Measurements from ENCODE around the gene PLEKHA7. TPM values are rescaled to one million over a fixed set of nuclear protein-coding genes. Genes with fewer than 3 reads are reported as not detected.
"Not testable (repeated sequence)": the region's sequence is repeated elsewhere in the genome, so short reads cannot be mapped to it uniquely, and the experiment has no call there.

The PLEKHA7 gene
- total RNA-seq, 1 experiment from 2014 or later = 0.75 TPM

DNA sequence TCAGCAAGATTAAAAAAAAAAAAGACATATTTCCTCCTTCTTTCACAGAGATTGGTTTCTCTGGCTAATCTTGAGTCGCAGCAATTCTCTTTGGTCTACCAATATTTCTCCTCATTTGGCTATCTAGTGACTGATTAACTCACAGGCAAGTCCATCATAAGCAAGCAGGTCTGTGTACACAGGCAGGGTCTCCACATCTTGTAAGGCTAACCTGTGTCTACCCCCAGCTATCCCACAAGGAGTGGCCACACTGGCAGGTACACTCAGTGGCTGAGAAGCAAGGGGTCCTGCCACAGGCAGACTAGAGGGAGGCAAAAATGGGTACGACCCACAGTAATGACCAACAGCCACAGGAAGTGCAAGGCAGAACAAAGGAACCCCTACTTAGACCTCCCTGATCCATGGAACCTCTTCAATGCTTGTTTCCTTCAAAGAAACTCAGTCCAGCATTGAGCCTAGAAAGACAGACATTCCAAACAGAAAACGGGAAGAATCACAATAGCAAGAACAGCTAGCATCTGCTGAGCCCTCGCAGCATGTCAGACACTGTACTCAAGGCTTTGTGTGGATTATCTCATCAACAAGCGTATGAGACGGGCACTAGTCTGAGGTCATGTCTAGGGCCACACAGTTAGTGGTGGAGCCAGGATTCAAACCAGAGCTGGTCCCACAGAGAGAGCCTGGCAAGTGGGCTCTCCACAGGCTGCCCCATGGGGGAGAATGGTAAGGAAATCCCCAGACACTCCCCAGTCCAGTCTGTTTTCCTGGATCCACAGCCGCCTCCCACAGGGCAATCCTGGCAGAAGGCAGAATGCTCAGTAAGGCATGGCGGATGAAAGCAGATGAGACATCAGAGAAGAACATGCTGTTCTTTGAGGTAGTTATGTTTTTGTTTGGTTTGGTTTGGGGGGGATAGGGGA lies 34.3 kb downstream of the PLEKHA7 start:
- no peak for DNase-seq (ENCODE audit: low spot score)

DNA sequence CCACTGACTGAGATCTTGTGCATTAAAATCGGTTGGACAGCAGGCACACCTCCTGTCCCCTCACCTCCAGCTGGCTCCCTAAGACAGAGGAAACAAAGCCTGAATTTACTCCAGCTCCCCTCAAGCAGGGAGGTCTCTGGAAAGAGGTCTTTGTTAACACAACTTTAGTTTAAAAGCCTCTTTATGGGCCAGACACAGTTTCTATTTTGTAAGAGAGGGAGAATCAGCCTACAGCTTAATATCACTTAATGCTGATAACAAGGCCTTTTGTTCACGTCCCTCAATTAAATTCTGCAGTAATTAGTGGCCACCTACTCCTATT lies 36.3 kb downstream of the PLEKHA7 start:
- no peak for DNase-seq (ENCODE audit: low spot score)

DNA sequence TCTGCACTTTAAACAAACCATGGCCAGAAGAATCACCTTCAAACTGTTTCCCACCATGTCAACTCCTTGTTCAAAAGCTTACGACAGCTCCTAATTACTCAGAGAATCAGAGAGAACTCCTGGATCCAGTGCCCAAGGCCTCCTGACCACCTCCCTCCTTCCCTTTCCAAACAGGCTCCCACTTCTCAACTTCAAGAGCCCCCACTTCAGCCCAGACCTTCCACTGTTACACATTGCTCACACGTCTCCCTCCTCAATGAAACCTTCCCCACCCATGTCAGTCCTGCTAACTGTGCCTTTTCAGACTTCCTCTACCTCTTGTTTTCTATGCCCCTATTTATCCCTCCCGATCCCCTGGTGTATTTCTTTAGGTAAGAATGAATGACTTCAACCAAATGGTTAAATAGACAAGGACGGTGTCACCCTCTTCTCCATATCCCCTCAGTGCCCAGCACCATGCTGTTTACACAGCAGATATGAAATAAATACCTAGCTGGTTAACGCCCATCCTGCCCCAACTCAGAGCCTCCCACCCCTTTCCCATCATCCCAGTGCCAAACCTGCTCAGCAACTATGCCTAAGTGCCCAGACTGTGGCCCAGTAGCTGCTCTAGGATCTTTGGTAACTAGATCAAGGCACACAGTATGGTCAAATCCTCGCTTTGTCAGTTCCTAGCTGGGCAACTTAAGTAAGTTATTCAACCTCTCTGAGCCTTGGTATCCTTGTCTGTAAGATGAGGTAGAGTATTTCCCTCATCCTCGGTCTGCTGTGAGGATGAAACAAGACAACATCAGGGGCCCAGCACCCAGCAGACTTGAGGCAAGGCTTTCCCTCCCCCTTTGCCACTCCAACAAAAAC lies 36.8 kb downstream of the PLEKHA7 start:
- DNase-seq (ENCODE audit: low spot score) = no peak

DNA sequence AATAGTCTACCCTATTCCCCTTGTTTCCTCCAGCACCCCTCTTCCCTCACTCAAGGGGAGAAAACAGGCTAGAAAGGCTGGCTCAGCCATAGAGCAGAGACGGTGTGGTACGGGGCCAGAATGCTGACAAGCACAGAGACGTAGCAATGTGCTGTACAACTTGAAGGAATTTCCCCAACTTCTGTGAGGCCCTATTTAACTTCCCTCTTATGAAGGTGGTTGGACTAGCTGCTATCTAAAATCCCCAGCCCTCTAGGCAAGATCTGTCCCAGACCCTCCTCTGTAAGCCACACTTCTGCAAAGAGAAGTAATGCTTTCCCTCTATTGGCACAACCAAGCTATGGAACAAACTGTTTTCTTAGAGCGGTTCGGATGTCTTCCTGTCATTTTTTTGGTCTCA lies 37.8 kb downstream of the PLEKHA7 start:
- DNase-seq (ENCODE audit: low spot score) = no peak

DNA sequence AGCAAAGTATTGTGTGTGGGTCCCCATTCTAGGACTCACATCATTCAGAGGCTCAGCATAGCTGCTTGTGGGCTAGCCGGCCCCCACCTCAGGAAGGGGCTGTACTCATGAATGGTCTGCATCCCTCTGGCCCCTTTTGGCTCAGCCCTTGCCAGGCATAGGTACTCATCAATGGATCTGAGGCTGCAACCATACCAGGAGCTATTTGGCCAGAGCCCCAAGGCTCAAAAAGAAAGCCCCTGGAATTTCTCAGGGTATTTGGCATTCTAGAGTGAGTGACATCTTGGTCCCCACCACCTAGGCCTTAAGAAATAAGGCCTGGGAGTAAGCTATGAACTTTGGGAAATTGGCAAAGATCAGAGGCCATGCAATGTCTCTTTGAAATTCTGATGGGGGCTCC lies 38.3 kb downstream of the PLEKHA7 start:
- DNase-seq (ENCODE audit: low spot score) = no peak

DNA sequence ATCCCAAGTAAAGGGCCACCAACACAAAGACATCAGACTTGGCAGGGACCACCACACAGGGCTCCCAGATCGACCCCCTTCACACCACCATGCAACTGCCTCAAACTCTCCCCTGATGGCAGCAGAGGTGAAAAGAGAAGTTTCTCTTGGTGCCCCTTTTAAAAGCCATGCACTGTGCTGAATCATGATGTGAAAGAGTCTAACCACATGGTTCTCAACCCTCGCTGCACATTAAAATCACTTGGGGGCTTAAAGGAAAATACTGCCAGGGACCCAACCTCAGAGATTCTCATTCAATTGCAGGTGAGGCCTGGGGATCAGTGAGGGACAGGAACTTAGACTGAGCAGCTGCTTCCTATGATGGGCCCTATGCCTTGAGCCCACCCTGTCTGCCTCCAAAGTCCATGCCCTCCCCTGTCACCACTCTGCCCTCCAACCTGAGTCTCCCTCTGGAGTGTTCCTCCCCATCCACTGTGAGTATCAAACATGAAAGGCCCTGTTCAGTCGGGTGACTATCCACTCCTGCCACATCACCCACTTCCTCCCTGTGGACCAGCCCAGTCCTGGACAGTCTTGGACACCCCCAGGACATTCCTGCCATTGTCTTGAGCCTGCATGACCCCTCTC lies 40.8 kb downstream of the PLEKHA7 start:
- no peak for DNase-seq (ENCODE audit: low spot score)

DNA sequence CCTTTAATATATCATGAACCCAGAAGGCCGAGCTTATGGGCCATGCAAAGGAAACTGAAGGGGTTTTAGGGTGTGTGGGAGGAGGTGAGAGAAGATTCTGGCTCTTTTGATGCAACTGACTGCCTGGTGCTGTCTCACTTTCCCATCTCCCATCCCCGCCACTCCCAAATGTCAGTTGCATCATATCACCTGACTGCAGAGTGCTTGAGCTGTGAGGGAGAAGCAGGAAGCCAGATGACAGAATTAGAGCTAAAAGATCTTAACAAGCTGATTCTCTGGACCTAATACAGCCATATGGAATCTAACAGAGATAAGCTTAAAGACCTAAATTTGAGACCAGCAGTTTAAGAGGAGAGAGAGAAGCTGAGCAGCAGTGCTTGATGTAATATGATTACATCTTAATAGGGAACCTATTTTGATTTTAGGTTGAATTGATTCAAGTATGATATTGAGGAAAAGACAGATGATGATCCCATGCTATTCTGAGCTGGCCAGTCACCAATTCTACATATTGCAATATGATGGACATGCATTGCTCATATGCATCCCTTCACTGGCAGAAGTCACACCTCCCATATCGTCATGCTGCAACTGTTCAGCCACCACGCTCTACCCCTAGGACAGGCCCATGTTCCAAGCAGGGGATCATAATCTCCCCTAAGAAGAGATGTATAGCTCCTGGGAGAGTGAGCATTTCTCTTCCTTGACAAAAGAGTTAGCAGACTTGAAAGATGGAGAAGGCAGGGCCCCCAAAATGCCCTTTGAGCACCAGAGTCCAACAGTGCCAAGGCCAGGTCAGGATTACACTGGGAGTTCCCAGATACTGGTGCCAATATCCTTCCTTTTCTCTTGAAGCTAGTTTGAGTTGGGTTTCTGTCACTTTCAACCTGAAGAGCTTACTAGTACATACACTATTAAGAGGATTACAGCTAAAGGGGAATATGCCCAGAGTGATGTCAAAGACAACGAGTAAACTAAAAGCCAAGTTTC lies 44.9 kb downstream of the PLEKHA7 start:
- no peak for DNase-seq (ENCODE audit: low spot score)

DNA sequence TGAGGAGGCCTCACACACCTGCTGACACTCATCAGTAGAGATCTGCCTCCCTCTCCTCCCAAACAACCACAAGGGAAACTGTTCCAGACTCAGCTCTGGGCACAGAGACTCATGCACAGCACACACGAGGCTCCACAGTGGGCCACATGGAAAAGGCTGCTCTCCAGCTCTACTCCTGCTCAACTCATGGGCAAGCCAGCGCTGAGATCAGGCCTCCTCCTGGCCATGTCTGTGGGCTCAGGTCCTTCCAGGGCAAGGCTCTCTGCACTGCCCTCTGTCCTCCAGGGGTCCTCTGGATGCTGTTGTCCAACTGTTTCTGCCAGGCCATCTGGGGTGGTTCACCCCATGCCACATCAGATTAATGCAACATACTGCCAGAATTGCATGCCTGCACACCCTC lies 46.0 kb downstream of the PLEKHA7 start:
- no peak for DNase-seq (ENCODE audit: low spot score)

DNA sequence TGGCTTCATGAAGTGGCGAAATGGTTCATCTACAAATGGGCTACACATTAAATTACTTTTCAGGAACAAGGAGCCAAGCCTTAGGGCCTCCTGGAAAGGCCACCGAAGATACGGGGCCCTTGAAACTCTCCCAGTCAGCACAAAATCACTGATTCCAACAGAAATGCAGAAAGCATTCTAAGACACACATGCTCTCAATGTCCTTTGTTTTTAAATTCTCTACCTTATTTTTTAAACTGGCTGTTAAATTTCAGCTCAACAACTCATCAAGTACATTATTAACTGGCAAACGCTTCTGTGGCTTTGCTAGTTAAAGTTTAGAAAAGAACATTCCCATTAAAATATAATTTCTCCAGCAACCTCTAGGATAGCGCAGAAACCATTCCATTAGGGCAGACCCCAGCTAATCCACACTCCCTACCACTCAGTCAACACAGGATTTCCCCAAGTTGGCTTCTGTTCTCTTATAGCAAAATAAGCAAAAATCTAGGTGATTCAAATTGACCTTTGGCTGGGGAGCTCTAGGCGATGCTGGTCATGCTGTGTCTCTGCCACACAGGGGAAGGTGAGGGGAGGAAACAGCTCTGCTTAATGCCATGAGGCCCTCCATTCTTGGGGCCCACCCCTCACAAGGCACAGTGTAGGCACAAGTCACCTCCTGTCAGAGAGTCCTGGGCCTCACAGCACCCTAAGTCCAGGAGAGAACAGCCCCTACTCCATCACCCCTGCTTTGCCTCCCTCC lies 47.1 kb downstream of the PLEKHA7 start:
- DNase-seq (ENCODE audit: low spot score) = no peak

DNA sequence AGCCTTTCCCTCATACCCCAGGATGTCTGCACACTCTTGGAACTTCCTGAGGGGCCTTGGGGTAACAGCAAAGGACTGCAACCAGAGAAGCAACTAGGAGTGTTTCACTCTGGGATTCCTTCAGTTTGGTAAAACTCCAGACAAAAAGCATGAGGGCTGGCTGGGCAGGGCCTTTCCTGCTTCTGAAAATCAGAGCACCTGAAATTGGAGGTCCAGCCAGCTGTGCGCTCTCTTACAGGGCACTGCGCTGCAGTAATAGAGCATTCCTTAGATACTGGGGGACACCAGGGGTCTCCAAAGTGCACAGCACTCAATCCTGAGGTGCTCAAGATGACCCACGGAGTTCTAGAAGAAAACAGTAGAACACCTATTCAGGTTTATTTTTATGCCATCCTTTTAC lies 49.7 kb downstream of the PLEKHA7 start:
- no peak for DNase-seq (ENCODE audit: low spot score)

DNA sequence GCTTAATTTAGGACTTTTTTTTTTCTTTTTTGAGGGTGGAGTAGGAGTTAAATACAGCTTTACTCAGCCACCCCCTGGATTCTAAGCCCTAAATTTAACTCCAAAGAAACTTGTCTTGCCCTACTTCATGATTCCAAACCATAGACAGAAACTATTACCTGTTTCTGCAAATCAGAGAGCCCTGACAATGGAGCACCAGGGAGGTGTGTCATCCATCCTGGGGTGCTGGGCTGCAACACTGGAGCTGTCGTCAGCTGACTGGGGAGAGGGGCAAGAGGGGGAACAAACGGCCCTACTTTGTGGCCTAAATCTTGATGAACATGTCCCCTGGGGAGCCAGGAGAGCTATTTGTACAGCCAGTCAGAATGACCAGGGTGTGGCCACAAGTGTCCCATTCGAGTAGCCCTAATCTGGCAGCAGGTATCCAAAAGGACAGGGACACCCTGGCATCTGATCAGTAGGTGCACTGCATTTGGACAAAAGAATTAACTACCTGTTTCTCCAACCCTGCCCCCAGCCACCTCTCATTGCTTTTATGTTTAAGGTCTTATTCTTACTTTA lies 50.8 kb downstream of the PLEKHA7 start:
- no peak for DNase-seq (ENCODE audit: low spot score)

DNA sequence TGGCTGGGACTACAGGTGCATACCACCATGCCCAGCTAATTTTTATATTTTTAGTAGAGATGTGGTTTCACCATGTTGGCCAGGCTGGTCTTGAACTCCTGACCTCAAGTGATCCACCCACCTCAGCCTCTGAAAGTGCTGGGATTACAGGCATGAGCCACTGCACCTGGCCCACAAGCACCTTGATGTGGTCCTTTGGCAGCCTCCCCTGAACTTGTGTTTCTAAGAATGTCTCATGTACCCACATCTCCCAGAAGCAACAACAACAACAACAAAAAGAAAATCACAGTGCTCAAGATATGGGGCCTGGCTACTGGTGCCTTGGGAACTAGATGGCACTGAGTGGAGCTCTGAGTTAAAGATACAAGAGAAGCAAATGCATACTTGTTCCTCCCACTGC lies 51.6 kb downstream of the PLEKHA7 start:
- not testable (repeated sequence) for DNase-seq (ENCODE audit: low spot score)

DNA sequence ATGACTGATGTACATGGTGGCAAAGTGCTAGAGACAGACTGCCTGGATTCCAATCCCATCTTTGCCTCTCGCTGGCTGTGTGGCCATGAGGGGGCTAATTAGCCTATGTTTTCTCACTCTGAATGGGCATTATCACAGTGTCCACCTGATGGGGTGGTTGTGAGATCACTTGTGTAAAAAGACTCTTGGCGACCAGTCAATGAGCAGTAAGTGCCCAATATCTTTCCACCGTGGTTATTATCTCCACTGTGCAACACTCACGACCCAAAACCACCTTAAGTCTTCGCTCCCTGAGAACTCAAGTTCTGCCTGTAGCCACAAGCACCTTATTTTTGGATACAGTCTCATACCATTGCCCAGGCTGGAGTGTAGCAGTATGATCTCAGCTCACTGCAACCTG lies 52.1 kb downstream of the PLEKHA7 start:
- DNase-seq (ENCODE audit: low spot score) = no peak

DNA sequence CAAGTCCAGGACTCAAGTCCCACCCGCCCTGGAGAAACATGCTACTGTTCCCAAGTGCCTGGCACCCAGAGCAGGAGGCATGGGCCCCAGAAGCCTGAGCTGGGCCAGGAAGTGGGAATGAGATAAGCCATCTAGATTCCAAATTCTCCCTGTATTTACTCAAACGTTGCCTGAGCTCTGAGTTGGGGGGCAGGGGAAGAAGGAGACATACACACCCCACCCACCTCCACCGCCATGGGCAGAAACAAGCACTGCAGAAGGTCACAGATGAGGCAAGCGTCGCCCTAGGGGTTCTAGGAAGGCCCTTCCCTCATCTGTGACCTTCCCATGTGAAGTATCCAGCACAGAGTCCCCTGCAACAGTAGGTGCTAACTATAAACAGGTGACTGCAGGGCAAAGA lies 54.0 kb downstream of the PLEKHA7 start:
- DNase-seq (ENCODE audit: low spot score) = no peak

DNA sequence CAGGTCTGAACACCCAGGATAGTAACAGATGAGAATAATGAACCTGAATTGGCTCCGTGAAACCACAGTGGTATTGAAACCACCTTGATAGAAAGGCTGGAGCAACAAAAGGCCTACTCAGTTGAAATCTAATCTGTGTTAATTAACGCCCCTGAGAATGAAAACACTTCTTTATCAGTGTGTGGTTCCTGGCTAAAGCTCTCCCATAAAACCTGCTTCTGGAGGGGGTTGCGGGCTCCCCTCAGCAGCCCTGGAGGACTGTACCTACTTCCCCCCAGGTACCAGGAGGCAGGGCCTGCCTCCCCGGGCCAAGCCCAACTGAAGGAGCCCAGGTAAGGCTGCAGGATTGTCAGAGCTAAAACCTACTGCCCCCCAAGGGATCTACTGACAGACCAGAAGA lies 54.6 kb downstream of the PLEKHA7 start:
- no peak for DNase-seq (ENCODE audit: low spot score)

DNA sequence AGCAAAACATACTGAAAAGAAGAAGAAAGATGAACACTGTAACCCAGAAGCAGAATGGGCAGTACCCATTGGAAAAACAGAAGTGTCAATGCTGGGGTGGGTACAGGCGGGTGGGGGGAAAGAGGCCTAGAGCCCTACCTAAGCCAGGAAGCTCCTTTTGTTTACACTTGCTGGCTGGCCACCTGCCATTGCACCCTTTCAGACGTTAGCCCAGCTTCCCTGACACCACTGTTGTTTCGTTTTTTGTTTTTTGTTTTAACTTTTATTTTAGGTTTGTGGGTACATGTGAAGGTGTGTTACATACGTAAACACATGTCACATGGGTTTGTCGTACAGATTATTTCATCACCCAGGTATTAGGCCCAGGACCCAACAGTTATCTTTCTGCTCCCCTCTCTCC lies 55.4 kb downstream of the PLEKHA7 start:
- no peak for DNase-seq (ENCODE audit: low spot score)

DNA sequence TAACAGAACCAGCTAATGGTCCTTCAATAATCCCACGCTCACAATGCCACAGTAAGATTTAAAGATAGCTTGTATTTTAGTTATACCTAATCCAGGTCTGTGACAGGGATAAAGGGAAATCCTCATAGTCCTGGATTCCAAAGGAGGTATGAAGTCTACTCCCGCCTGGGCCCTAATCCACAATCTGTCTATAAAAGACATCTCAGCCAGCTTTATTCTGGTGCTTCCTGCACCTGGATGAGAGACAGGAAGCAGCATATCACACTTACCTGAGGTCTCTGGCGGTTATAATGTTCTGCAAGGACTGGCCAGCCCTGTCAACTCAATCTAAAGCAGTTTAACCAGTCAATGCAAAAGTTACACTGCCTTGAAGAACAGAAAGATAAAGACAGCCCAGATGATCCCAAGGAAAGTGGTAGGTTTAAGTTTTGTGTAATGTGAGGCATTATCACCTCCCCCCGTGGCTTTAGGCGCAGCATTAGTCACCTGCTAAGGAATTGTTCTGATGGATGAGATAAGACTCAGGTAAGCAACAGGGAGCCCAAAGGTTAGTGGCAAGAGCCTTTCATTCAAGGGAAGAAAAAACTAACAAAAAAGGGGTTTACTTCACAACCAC lies 57.6 kb downstream of the PLEKHA7 start:
- DNase-seq (ENCODE audit: low spot score) = no peak

DNA sequence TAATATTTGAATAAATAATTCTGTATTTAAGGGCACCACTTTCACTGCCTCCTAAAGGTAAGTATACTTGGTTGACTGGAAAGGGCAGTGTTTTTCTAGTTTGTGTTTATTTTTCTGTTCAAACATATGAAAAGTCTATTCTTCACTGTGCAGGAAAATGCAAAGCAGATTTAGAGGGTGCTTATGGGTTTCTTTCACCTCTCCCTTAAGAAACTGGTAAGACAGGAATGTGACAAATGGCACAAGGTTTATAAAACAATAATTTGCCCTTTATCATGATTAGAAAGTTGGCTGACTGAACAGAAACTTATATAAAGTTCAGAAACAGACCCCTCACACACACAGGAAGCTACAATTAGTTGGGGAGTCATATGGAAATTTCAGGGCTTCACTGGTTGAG lies 60.6 kb downstream of the PLEKHA7 start:
- DNase-seq (ENCODE audit: low spot score) = no peak

DNA sequence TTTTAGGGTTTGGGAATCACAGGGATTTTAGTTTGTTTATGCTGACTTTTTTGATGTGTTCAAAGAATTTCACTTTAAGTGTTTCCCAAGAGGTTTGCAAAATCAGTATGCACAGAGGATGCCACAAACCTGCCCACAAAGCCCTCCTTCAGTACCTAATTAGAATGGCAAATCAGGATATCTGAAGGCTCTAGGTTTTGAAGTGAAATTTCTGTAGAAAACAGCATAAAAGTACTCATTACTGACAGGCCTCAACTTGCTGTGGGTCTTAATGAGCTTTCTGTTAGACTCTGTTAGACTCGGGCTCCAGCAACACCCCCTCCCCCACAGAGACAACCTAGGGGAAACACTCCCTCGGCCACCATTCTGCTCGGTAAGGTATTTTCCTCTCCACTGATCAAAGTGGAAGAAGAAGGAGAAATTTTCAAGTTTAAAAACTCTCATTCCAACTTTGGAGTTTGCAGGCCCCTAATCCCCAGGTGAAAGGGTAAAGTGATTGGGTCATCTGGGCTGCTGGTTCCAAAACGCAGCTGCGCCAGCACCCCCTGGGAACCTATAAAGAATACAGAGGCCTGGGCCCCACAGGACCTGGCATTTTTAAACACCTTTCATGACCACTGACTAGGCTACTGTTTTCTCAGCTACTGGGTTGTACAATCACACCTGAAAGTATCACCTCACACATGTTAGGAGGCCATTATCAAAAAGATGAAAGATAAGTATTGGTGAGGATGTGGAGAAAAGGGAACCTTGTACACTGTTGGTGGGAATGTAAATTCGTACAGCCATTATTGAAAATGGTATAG lies 67.5 kb downstream of the PLEKHA7 start:
- no peak for DNase-seq (ENCODE audit: low spot score)

Measured in H4 (cell line).